Measurements from ENCODE around the gene CADPS.

The CADPS gene

DNA sequence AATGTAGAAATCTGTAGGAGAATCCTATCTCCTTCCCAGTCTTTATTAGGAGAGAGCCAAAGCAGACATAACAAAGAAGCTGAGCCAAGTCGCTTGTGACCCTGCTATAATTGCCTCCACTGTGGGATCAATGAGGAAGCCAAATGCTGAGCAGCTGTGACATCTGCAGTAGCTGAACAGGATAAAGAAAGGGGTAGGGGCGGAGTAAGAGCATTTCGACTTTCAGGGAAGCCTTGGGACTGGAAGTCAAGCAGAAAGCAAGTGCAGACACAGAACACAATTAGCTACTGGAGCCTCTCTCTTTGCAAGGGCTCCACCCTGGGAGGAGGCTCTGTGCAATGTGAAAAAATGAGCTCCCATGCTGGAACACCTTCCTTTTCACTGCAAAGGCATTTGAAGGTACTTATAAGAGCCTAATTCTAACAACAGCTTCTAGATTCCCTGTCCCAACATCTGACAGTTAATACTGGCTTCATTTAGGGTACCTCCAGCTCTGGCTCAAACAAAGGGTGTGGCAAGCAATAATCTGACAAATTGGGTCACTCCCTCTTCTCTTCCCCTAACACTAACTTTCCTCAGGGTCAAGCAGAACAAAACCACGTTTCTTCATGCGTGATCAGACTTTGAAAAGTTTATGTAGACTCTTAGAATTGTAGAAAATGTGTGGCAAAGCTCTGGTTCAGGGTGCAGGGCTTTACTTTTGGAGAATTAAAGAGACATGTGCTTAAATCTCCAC, 166.4 kb downstream of the CADPS start:
- no peak overlapping the region for H3K4me3 ChIP-seq (ENCODE audit: low read depth, low read length)
- DNase-seq (ENCODE audit: low read depth): no peak

GRCh38 chr3:62705721-62706120, 169.5 kb downstream of the CADPS start:
- H3K4me3 ChIP-seq (ENCODE audit: low read depth, low read length): no peak overlapping the region
- DNase-seq (ENCODE audit: low read depth): no peak

DNA sequence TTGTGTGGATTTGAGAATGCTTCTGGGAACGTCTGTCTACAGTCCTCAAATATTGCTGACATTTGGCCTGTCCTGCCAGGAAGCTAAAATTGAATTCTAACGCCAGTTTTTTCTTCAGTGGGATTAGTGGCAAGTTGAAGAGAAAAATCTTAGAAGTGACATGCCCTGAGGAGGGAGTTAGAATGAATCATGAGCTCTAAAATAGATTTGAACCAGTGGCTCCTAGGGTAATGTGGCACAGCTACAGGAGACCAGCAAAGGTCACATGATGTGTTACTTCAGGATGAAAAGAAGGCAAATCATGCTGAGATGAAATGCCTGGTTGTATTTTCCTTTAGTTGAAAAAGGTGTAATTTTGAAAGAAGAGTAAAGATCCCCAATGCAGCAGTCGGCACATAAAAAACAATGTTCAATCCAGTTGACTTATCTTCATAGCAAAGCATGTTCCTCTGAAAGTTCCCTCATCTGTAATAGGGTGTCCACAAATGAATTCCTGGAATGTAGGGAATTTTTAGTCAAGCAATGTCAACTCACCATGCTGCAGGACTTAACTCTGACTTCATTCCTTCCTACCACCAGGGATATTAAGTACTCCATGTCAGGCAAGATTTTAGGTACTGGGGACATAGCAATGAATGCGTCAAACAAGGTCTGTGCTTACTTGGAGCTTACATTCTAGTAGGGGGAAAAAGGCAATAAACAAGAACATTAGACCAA, 171.6 kb downstream of the CADPS start:
- DNase-seq (ENCODE audit: low read depth): no peak
- no peak overlapping the region for H3K4me3 ChIP-seq (ENCODE audit: low read depth, low read length)

GRCh38 chr3:62700357-62700756, 174.9 kb downstream of the CADPS start:
- no peak for DNase-seq (ENCODE audit: low read depth)
- no peak overlapping the region for H3K4me3 ChIP-seq (ENCODE audit: low read depth, low read length)

DNA sequence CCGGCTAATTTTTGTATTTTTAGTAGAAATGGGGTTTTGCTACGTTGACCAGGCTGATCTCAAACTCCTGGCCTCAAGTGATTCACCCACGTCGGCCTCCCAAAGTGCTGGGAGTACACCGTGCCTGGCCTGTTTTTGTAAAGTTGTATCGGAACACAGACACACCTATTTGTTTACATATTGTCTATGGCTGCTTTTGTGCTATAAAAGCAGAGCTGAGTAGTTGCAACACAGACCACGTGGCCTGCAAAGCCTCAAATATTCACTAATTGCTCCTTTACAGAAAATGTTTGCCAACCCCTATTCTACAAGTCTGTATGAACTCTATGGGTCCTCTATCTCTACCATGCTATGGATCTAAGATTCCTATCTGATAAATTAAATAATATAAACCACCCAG, 175.5 kb downstream of the CADPS start:
- H3K4me3 ChIP-seq (ENCODE audit: low read depth, low read length): no peak overlapping the region
- no peak for DNase-seq (ENCODE audit: low read depth)

DNA sequence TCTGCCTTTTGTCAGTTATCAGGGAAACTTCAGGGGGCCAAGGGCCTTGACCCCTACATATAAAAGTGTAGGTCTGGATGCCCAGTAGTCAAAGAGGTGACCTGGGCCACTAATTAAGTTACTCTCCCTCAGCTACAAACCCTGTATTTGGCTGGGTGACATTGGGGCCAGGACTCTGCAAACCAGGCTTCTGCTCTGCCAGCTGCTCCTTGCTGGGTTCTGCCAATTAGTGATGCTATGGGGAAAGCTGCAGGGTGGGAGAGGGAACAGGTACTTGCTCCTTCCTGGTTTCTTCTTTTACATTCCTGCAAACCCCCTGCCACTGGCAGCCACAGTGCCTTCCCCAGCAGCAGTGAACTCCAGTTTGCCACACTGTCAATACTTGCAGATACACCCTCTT, 179.2 kb downstream of the CADPS start:
- no peak overlapping the region for H3K4me3 ChIP-seq (ENCODE audit: low read depth, low read length)
- DNase-seq (ENCODE audit: low read depth): no peak

GRCh38 chr3:62688812-62689211, 186.4 kb downstream of the CADPS start:
- H3K4me3 ChIP-seq (ENCODE audit: low read depth, low read length): no peak overlapping the region
- no peak for DNase-seq (ENCODE audit: low read depth)

- H3K4me3 ChIP-seq (ENCODE audit: low read depth, low read length): no peak overlapping the region
- no peak for DNase-seq (ENCODE audit: low read depth)
Measured at GRCh38 chr3:62688050-62688449, 187.2 kb downstream of the CADPS start.

DNA sequence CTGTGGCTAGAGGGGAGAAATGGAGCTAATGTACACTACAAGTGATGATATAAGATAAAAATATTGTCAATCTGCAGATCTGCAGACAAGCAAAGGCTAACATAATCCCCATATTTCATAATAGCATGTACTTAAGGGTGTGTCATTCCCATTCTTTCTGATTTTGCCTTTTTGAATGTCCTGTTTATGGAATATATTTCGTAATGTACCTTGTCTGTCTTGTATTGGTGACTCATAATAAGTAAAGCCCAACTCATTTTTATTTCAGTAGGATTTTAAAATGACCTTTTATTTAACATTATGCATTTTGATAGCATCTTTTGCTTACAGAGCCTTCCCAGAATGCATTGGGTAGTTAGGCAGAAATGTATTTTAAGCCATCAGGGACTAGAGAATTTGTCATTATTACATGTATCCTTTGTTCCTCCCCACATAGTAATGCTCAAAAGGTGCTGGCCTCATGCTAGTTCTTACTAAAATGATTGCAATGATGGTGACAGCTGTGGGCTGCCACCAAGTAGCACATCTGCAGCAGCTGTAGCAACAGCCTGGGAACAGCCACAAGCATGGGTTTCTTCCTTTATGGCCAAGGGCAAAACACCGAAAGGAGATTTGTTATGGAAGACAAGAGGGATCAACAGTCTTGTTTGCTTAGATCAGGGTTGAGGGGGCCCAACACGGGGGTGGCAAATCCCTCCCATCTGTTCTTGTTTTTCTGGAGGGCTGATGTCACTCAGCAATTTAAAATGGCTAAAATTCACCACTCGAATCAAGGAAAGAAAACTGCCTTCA, 188.5 kb downstream of the CADPS start:
- peak; percentile 29 for DNase-seq (ENCODE audit: low read depth)
- H3K4me3 ChIP-seq (ENCODE audit: low read depth, low read length): no peak overlapping the region

DNA sequence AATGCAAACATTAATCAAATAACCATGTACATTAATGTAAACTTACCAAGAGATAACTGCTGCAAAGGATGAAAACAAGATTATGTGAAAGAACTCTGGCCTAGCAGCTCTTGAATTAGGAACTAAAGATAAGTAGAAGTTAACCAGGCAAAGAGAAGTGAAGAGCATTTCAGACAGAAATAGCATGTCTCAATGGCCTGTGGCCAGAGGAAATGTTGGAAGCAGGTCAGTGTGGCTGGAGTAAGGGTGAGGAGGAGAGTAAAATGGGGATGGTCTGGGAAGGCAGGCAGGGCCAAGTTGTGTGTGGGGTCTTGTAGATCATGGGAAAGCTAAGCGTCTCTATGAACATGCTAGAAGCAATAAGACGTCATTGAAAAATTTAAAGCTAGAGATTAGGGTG, 192.4 kb downstream of the CADPS start:
- H3K4me3 ChIP-seq (ENCODE audit: low read depth, low read length): no peak overlapping the region
- no peak for DNase-seq (ENCODE audit: low read depth)

DNA sequence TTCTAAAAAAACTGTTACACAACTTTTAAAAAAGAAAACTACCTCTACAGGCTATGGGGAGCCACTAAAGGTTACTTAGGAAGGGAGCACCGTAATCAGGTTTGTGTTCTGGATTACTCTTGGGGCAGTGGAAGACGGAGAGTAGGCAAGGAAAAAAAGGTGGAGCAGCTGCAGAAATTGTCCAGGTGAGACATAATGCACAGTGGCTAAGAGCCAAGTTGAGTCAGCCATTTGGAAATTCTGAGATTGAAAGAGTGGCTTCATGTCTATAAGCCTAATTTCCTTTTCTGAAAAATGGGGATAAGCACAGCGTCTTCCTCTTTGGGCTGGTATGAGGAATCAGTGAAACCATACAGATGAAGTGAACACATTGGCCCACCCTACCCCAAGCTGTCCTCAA, 195.2 kb downstream of the CADPS start:
- no peak overlapping the region for H3K4me3 ChIP-seq (ENCODE audit: low read depth, low read length)
- no peak for DNase-seq (ENCODE audit: low read depth)

- H3K4me3 ChIP-seq (ENCODE audit: low read depth, low read length): no peak overlapping the region
- no peak for DNase-seq (ENCODE audit: low read depth)
Measured at GRCh38 chr3:62678841-62679240, 196.4 kb downstream of the CADPS start.

DNA sequence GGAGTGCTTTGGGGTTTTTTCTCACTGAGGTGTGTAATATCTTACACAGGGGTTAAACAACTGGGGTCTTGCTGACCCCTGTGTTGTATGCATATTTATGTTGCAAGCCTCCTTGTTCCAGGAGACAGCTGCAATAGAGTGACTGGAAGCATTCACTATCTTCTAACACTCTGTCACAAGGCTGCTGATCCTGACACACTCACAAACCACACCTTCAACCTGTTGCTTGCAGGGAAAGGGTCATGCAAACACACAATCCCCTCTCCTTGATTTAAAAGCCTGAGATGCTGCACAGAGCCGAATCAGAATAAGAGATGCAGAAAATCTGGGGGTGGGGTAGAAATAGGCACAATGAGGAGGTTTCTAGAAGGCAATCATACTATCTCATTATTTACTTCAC, 197.3 kb downstream of the CADPS start:
- no peak overlapping the region for H3K4me3 ChIP-seq (ENCODE audit: low read depth, low read length)
- DNase-seq (ENCODE audit: low read depth): no peak

DNA sequence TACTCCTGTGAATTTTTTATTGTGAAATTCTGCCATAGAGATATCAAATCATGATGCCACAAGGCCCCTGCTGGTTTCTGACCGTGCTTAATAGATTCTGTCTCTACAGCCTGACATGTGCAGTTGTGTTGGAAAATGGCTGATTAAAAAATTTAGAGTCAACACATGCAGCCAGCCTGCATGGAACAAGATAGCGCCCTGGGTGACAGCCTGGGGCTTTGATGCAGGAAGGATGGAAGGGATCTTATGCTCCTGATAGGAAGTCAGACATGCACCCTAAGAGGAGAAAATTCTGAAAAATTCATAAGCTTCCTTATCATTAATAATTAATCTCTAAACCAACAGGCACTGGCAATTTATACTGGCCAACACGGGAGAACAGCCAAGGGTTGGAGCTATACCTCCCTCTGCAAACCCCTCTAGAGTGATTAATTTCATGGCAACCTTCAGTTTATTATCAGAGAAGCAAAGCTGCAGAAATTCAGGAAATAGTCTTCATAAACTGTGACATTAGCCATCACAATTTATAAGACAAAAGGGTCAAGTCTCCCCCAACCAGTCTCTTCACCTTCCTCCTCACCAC, 198.4 kb downstream of the CADPS start:
- DNase-seq (ENCODE audit: low read depth): no peak
- no peak overlapping the region for H3K4me3 ChIP-seq (ENCODE audit: low read depth, low read length)

GRCh38 chr3:62675492-62675891, 199.7 kb downstream of the CADPS start:
- no peak overlapping the region for H3K4me3 ChIP-seq (ENCODE audit: low read depth, low read length)
- no peak for DNase-seq (ENCODE audit: low read depth)

GRCh38 chr3:62672988-62673313, 202.3 kb downstream of the CADPS start:
- no peak for DNase-seq (ENCODE audit: low read depth)
- no peak overlapping the region for H3K4me3 ChIP-seq (ENCODE audit: low read depth, low read length)

DNA sequence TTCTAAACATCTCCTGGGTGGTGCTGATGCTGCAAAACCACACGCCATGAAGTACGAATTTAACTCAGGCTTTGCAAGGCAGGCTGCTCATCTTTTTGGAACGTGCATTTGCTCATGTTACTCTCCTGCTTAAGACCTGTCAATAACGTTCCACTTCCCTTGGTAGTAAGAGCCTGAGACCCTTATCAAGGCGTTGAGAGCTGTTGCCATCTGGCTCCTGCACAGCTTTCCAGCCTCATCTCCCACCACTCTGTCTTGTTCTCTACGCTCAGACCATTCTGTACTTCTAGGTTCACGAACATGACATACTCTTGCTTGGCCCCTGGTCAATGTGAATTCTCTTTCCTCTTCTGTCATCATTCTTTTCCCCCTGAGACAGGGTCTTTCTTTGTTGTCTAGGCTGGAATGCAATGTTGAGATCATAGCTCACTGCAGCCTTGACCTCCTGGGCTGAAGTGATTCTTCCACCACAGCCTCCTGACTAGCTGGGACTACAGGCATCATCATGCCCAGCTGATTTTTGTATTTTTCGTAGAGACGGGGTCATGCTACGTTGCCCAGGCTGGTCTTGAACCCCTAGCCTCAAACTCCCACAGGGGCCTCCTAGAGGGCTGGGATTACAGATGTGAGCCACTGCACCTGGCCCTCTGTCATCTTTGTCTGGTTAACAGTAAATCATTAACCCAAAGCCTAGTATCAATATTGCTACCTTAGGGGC, 202.8 kb downstream of the CADPS start:
- no peak overlapping the region for H3K4me3 ChIP-seq (ENCODE audit: low read depth, low read length)
- DNase-seq (ENCODE audit: low read depth): no peak

DNA sequence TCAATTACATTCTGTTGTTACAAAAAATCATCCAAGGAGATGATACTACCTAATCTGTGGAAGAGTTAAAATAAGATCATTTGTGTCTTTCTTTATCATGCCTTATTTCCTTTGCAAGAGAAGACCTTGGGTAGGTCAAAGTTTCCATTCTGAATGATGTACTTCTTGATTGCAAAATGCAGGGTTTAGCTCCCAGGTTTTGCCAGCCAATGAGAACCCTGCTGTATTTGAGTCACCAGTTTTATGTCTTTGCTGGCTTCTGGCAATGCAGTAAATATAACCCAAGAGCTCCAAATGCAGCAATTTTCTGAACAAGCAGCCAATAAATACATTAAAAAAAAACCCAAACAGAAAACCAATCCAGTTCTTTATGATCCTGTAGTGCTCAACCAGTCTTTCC, 204.9 kb downstream of the CADPS start:
- no peak overlapping the region for H3K4me3 ChIP-seq (ENCODE audit: low read depth, low read length)
- peak; percentile 63 for DNase-seq (ENCODE audit: low read depth)

DNA sequence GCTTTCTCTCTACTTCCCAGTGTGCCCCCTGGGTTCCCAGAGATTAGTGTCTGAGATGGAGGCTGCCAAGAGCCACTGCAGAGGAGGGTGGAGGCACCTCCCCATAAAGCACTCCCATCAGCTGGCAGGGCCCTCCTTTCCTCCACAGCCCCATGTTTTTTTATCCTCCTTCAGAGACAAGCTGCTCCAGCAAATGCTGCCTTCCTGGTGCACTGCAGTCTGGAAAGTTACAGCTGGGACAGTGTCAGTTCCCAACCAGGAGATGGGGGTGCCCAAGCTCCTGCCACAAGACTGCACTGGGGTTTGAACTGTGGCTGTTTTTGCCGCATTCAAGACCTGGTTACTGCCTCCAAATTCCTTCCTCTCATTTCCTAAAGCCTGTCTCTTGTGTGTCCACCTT, 206.1 kb downstream of the CADPS start:
- no peak overlapping the region for H3K4me3 ChIP-seq (ENCODE audit: low read depth, low read length)
- no peak for DNase-seq (ENCODE audit: low read depth)

DNA sequence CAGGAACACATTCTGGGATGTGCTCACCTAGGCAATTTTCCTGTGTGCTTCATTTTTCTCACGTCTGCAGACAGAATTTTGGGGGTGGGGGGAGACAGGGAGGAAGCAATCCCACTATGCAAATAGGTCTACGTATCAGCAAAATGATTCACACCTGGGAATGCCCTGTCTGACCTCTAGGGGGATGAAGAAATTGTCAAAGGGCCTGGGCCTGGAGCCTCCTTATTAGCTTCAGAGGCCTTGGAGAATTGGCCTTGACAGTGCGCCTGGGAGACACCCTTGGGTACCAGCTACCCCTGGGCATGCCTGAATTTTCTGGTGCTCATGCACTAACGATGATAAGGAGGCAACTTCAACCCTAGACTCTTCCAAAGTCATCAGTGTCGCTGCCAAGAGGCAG, 207.5 kb downstream of the CADPS start:
- H3K4me3 ChIP-seq (ENCODE audit: low read depth, low read length): no peak overlapping the region
- no peak for DNase-seq (ENCODE audit: low read depth)
